ENCODE results near the gene CCDC187. TPM values are rescaled to one million over a fixed set of nuclear protein-coding genes. Genes with fewer than 3 reads are reported as not detected.

Gene CCDC187
- total and polyA plus RNA-seq, 2 of the 13 experiments (the other 11 are each of a cell fraction or from before 2014, with no cell fraction given): 0.03 to 0.13 TPM

DNA sequence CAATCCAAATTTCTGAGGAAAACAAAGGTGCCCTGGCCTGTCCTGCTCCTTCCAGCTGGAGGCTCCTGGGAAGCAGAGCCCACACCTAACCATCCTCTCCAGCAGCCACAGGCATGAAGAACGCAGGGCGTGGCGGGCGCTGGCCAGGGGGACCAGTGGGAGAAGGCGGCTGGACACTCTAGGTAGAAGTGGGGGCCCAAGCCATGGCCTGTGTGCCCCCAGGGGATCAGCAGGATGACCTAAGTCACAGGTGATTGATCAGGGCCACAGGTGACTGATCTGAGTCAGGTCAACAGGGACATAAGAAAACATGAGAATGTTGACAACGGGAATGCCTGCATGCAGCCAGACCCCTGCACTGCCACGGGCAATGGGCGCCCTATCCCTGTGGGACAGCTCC lies 61.6 kb downstream of the CCDC187 start (continued):
- TF ChIP-seq RARA (CRISPR knock-in tag; IDR thresholded peaks at IDR 0.05) (no peak), ZC3H13 (CRISPR knock-in tag; IDR thresholded peaks at IDR 0.05) (no peak), ZNF331 (CRISPR knock-in tag; IDR thresholded peaks at IDR 0.05) (no peak), RFX3 (CRISPR knock-in tag; IDR thresholded peaks at IDR 0.05) (no peak)

DNA sequence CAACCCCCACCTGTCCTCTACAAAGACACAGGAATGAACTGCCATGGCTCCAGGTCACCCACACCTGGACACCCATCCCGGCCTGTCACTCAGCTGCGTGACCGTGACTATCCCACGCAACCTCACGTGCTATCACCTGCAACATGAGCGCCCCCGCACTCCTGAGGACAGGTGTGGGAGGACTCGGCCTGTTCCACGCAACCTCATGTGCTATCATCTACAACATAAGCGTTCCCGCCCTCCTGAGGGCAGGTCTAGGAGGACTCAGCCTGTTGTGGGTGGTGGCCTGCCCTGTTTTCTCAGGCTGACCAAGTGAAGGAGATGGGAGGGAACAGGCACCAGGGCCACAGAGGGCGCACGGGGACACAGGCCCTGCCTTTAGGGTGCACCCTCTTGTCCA lies 62.4 kb downstream of the CCDC187 start:
- peaks cover 61% of the 10 kb centered on the region for H4K20me1 ChIP-seq (ENCODE audit: insufficient read depth, low read length)
- peaks cover 1 to 16% of the 10 kb centered on the region in 2 experiments; a peak in 2 of 5 replicates for H3K36me3 ChIP-seq (replicated peaks in 1 of 2; ENCODE audit: control insufficient read depth in 1 of 2, insufficient read depth in 2 of 2, low read length in 2 of 2)
- peaks cover 71% of the 10 kb centered on the region for H3K79me2 ChIP-seq (ENCODE audit: insufficient read depth, low read length)
- TF ChIP-seq, protein P1, sequence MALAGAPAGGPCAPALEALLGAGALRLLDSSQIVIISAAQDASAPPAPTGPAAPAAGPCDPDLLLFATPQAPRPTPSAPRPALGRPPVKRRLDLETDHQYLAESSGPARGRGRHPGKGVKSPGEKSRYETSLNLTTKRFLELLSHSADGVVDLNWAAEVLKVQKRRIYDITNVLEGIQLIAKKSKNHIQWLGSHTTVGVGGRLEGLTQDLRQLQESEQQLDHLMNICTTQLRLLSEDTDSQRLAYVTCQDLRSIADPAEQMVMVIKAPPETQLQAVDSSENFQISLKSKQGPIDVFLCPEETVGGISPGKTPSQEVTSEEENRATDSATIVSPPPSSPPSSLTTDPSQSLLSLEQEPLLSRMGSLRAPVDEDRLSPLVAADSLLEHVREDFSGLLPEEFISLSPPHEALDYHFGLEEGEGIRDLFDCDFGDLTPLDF (CRISPR knock-in tag; IDR thresholded peaks at IDR 0.05): no peak
- TF ChIP-seq, protein P2, sequence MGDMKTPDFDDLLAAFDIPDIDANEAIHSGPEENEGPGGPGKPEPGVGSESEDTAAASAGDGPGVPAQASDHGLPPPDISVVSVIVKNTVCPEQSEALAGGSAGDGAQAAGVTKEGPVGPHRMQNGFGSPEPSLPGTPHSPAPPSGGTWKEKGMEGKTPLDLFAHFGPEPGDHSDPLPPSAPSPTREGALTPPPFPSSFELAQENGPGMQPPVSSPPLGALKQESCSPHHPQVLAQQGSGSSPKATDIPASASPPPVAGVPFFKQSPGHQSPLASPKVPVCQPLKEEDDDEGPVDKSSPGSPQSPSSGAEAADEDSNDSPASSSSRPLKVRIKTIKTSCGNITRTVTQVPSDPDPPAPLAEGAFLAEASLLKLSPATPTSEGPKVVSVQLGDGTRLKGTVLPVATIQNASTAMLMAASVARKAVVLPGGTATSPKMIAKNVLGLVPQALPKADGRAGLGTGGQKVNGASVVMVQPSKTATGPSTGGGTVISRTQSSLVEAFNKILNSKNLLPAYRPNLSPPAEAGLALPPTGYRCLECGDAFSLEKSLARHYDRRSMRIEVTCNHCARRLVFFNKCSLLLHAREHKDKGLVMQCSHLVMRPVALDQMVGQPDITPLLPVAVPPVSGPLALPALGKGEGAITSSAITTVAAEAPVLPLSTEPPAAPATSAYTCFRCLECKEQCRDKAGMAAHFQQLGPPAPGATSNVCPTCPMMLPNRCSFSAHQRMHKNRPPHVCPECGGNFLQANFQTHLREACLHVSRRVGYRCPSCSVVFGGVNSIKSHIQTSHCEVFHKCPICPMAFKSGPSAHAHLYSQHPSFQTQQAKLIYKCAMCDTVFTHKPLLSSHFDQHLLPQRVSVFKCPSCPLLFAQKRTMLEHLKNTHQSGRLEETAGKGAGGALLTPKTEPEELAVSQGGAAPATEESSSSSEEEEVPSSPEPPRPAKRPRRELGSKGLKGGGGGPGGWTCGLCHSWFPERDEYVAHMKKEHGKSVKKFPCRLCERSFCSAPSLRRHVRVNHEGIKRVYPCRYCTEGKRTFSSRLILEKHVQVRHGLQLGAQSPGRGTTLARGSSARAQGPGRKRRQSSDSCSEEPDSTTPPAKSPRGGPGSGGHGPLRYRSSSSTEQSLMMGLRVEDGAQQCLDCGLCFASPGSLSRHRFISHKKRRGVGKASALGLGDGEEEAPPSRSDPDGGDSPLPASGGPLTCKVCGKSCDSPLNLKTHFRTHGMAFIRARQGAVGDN (CRISPR knock-in tag; IDR thresholded peaks at IDR 0.05): 0 out of 2 replicates have a peak, but pooled peaks have one; percentile 7
- ChIA-PET CTCF (ENCODE audit: low intra/inter-chr PET ratio, low total read pairs) (no interaction called here), POLR2A (no interaction called here)
- FAIRE-seq (no peak), DNase-seq (ENCODE audit: low spot score) (no peak), ATAC-seq (no peak)
- H3K27me3 ChIP-seq (ENCODE audit: control insufficient read depth in 1 of 2, insufficient read depth in 2 of 2, low read length in 2 of 2): peaks cover 0 to 5% of the 10 kb centered on the region in 2 experiments; a peak in 2 of 5 replicates
- no peak overlapping the region for H3K27ac ChIP-seq (ENCODE audit: extremely low read length, insufficient read depth, low read length)
- peaks cover 63% of the 10 kb centered on the region for H3K4me1 ChIP-seq (ENCODE audit: insufficient read depth, low read length)
- no peak overlapping the region for H3K4me3 ChIP-seq (replicated peaks in 1 of 3; ENCODE audit: insufficient read depth in 1 of 3, low read depth in 2 of 3, low read length in 3 of 3)
- H3K9me3 ChIP-seq (ENCODE audit: low read length): no peaks in the 10 kb centered on the region
- intact Hi-C loops (cut with micrococcal nuclease; ENCODE audit: unreplicated experiment): no loop called here
- in situ Hi-C loops (cut with HindIII; ENCODE audit: extremely low pct_ligation_motif_present, low pct_unique_long_range_greater_than_20kb): no loop called here
- no TSS peak for BruUV-seq (replicated peaks)
- no peak overlapping the region for H2AFZ ChIP-seq (ENCODE audit: low read length)
- no peak overlapping the region for H3K9ac ChIP-seq (ENCODE audit: insufficient read depth, low read depth, low read length)
- WGBS (ENCODE audit: low lambda C conversion rate): 100% methylated on average over 12 of the region's 13 CpGs
- H3K4me2 ChIP-seq (ENCODE audit: low read depth, low read length): no peak overlapping the region
